ENCODE measurements around the gene CABCOCO1.

CABCOCO1 gene

DNA sequence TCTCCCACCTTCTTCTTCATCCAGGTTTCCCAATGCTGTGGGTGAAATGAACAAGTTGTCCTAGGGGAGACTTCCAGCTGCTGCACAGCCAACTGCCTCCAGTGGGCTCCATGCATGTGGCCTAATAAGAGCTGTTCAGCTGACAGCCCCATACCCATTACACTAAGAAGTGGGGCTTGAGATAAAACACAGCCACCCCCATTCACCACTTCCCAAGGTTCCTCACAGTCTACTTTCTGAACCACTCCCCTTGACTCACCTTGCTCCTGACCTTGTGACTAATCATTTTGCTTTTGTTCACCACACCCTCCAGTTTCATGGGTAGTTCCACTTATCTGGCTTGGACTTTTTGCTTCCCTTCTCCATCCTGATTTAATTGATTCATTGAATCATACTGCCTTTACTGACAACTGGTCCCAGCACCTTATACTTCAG, 119.3 kb downstream of the CABCOCO1 start:
- no peak for TF ChIP-seq CTCF (IDR thresholded peaks at IDR 0.05)
- Mint-ChIP-seq H3K4me1 (no peaks in the 10 kb centered on the region), H3K36me3 (ENCODE audit: low read depth) (no peaks in the 10 kb centered on the region), H3K27ac (no peak overlapping the region), H3K27me3 (ENCODE audit: low read depth, poor library complexity) (no peaks in the 10 kb centered on the region), H3K9me3 (no peaks in the 10 kb centered on the region), H3K4me3 (no peak overlapping the region)
- no peak for DNase-seq

- H3K9me3 Mint-ChIP-seq: no peaks in the 10 kb centered on the region
- H3K4me3 Mint-ChIP-seq: no peak overlapping the region
- no peaks in the 10 kb centered on the region for H3K4me1 Mint-ChIP-seq
- no peak for TF ChIP-seq CTCF (IDR thresholded peaks at IDR 0.05)
- no peak overlapping the region for H3K27ac Mint-ChIP-seq
- H3K27me3 Mint-ChIP-seq (ENCODE audit: low read depth, poor library complexity): no peaks in the 10 kb centered on the region
- no peak for DNase-seq
- H3K36me3 Mint-ChIP-seq (ENCODE audit: low read depth): no peaks in the 10 kb centered on the region
These were observed 121.8 kb downstream of the CABCOCO1 start for GRCh38 chr10:61784354-61785133.

GRCh38 chr10:61785473-61786105, 122.9 kb downstream of the CABCOCO1 start:
- H3K9me3 Mint-ChIP-seq: no peaks in the 10 kb centered on the region
- H3K27me3 Mint-ChIP-seq (ENCODE audit: low read depth, poor library complexity): no peaks in the 10 kb centered on the region
- no peak overlapping the region for H3K4me3 Mint-ChIP-seq
- TF ChIP-seq CTCF (IDR thresholded peaks at IDR 0.05): no peak
- no peaks in the 10 kb centered on the region for H3K4me1 Mint-ChIP-seq
- DNase-seq: no peak
- no peak overlapping the region for H3K27ac Mint-ChIP-seq
- no peaks in the 10 kb centered on the region for H3K36me3 Mint-ChIP-seq (ENCODE audit: low read depth)

DNA sequence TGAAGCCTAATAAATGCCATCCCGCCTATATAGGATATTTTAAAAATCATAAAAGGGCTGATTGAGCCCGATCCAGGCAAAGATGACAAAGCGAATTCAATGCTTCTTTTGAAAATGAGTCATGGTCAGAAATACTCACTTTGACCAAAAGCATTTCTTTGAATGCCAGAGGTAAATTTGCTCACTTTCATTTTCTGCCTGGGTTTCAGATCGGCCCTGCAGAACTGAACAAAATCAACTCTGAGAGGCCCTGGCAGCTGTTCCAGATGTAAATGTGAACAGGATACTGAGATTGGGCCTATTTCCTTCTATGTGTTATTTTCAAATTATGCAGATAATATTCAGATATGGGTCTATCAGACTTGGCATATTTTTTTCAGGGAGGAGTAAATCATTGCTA, 124.0 kb downstream of the CABCOCO1 start:
- Mint-ChIP-seq H3K4me3 (no peak overlapping the region), H3K36me3 (ENCODE audit: low read depth) (no peaks in the 10 kb centered on the region), H3K27ac (no peak overlapping the region), H3K4me1 (no peaks in the 10 kb centered on the region), H3K9me3 (no peaks in the 10 kb centered on the region), H3K27me3 (ENCODE audit: low read depth, poor library complexity) (no peaks in the 10 kb centered on the region)
- no peak for DNase-seq
- TF ChIP-seq CTCF (IDR thresholded peaks at IDR 0.05): no peak

DNA sequence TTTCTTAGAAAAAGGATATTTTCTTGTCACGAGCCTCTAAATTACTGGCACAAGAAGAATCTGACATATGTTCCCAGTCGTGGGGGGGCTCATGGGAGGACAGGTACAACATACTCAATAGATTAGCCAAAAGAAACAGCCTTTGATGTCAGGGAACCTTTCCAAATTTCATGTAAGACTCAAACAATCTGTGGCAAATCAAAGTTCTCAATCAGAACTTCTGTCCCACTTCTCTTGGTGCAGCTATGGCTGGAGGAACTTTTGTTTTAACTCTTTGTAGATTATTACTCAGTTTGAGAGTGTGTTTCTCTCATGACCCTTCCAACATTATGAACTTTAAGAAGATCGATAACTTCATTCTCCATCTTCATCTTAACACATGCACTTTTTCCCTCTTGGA, 124.4 kb downstream of the CABCOCO1 start:
- no peaks in the 10 kb centered on the region for H3K4me1 Mint-ChIP-seq
- DNase-seq: no peak
- no peak overlapping the region for H3K4me3 Mint-ChIP-seq
- TF ChIP-seq CTCF (IDR thresholded peaks at IDR 0.05): no peak
- H3K36me3 Mint-ChIP-seq (ENCODE audit: low read depth): no peaks in the 10 kb centered on the region
- H3K27ac Mint-ChIP-seq: no peak overlapping the region
- no peaks in the 10 kb centered on the region for H3K9me3 Mint-ChIP-seq
- no peaks in the 10 kb centered on the region for H3K27me3 Mint-ChIP-seq (ENCODE audit: low read depth, poor library complexity)

- Mint-ChIP-seq H3K36me3 (ENCODE audit: low read depth) (no peaks in the 10 kb centered on the region), H3K27ac (no peak overlapping the region), H3K4me3 (no peak overlapping the region), H3K27me3 (ENCODE audit: low read depth, poor library complexity) (peaks cover 4% of the 10 kb centered on the region), H3K9me3 (no peaks in the 10 kb centered on the region), H3K4me1 (peaks cover under 1% of the 10 kb centered on the region)
- no peak for DNase-seq
- TF ChIP-seq CTCF (IDR thresholded peaks at IDR 0.05): no peak
These were observed 126.3 kb downstream of the CABCOCO1 start for GRCh38 chr10:61789031-61789430.

Data from nephron progenitor cell (in vitro differentiated cells).